ENCODE data around the gene ERMARD.

The ERMARD gene

DNA sequence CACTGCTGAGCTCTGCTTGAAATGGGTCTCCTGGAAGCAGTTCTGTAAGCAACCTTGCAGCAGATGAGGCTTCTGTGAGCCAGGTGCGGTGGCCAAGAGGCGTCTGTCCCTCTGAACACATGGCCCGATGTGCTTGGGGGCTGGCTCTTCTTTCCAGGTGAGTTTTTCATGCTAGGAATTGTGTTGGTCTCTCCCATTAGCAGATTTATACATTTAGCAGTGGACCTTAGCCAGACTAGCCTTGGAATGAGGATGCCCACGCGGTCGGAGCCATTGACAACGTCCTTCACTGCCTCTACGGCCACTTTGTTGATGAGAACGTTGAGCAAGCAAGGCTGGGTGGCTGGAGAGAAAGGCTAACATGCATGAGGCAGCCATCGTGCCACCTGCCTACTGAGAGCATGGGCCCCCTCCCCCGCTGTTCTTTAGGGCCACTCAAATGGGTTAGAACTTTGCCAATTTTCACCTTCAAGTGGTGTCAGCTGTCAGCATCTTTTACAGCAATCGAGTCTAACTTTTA, 33.5 kb downstream of the ERMARD start:
- H3K9me3 ChIP-seq (ENCODE audit: insufficient read depth, low read depth, low read length), result no peaks in the 10 kb centered on the region
- H3K4me3 ChIP-seq (ENCODE audit: low read length, poor library complexity, severe bottlenecking), result no peak overlapping the region
- H2AFZ ChIP-seq (ENCODE audit: low read length), result no peak overlapping the region
- H3K9me2 ChIP-seq (replicated peaks; ENCODE audit: low read depth, low read length), result no peaks in the 10 kb centered on the region
- TF ChIP-seq EZH2phosphoT487 (IDR thresholded peaks at IDR 0.05; ENCODE audit: borderline replicate concordance), result no peak
- TF ChIP-seq, protein P1, sequence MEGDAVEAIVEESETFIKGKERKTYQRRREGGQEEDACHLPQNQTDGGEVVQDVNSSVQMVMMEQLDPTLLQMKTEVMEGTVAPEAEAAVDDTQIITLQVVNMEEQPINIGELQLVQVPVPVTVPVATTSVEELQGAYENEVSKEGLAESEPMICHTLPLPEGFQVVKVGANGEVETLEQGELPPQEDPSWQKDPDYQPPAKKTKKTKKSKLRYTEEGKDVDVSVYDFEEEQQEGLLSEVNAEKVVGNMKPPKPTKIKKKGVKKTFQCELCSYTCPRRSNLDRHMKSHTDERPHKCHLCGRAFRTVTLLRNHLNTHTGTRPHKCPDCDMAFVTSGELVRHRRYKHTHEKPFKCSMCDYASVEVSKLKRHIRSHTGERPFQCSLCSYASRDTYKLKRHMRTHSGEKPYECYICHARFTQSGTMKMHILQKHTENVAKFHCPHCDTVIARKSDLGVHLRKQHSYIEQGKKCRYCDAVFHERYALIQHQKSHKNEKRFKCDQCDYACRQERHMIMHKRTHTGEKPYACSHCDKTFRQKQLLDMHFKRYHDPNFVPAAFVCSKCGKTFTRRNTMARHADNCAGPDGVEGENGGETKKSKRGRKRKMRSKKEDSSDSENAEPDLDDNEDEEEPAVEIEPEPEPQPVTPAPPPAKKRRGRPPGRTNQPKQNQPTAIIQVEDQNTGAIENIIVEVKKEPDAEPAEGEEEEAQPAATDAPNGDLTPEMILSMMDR (conservative IDR thresholded peaks at IDR 0.05; ENCODE audit: low read length), result no peak
- no peaks in the 10 kb centered on the region for H3K4me1 ChIP-seq (ENCODE audit: insufficient read depth, low read length, poor library complexity, severe bottlenecking)
- no peak overlapping the region for H3K9ac ChIP-seq (ENCODE audit: low read depth, low read length, poor library complexity, severe bottlenecking)
- no peaks in the 10 kb centered on the region for H3K27me3 ChIP-seq (ENCODE audit: insufficient read depth, low read length, poor library complexity, severe bottlenecking)
- H4K20me1 ChIP-seq (ENCODE audit: insufficient read depth, low read length, poor library complexity, severe bottlenecking), result no peaks in the 10 kb centered on the region
- no peaks in the 10 kb centered on the region for H3K79me2 ChIP-seq (ENCODE audit: insufficient read depth, low read length)
- H3F3A ChIP-seq (ENCODE audit: low read depth), result no peaks in the 10 kb centered on the region
- H3K4me2 ChIP-seq (ENCODE audit: low read depth, low read length, poor library complexity, severe bottlenecking), result no peak overlapping the region
- no peaks in the 10 kb centered on the region for H3K36me3 ChIP-seq (ENCODE audit: insufficient read depth, low read length)

GRCh38 chr6:169785566-169785965, 34.1 kb downstream of the ERMARD start:
- H3F3A ChIP-seq (ENCODE audit: low read depth), result no peaks in the 10 kb centered on the region
- no peaks in the 10 kb centered on the region for H4K20me1 ChIP-seq (ENCODE audit: insufficient read depth, low read length, poor library complexity, severe bottlenecking)
- peaks cover 3% of the 10 kb centered on the region for H3K4me1 ChIP-seq (ENCODE audit: insufficient read depth, low read length, poor library complexity, severe bottlenecking)
- no peak overlapping the region for H3K4me2 ChIP-seq (ENCODE audit: low read depth, low read length, poor library complexity, severe bottlenecking)
- H3K79me2 ChIP-seq (ENCODE audit: insufficient read depth, low read length), result no peaks in the 10 kb centered on the region
- no peak overlapping the region for H2AFZ ChIP-seq (ENCODE audit: low read length)
- no peaks in the 10 kb centered on the region for H3K27me3 ChIP-seq (ENCODE audit: insufficient read depth, low read length, poor library complexity, severe bottlenecking)
- no peaks in the 10 kb centered on the region for H3K9me2 ChIP-seq (replicated peaks; ENCODE audit: low read depth, low read length)
- no peak overlapping the region for H3K9ac ChIP-seq (ENCODE audit: low read depth, low read length, poor library complexity, severe bottlenecking)
- H3K9me3 ChIP-seq (ENCODE audit: insufficient read depth, low read depth, low read length), result no peaks in the 10 kb centered on the region
- H3K36me3 ChIP-seq (ENCODE audit: insufficient read depth, low read length), result no peaks in the 10 kb centered on the region
- no peak overlapping the region for H3K4me3 ChIP-seq (ENCODE audit: low read length, poor library complexity, severe bottlenecking)
- TF ChIP-seq, protein P1 (conservative IDR thresholded peaks at IDR 0.05; ENCODE audit: low read length), result no peak
- TF ChIP-seq EZH2phosphoT487 (IDR thresholded peaks at IDR 0.05; ENCODE audit: borderline replicate concordance), result no peak

GRCh38 chr6:169786349-169786748, 34.9 kb downstream of the ERMARD start:
- H3K27me3 ChIP-seq (ENCODE audit: insufficient read depth, low read length, poor library complexity, severe bottlenecking), result no peaks in the 10 kb centered on the region
- peaks cover 7% of the 10 kb centered on the region for H3K4me1 ChIP-seq (ENCODE audit: insufficient read depth, low read length, poor library complexity, severe bottlenecking)
- H3K4me3 ChIP-seq (ENCODE audit: low read length, poor library complexity, severe bottlenecking), result no peak overlapping the region
- no peaks in the 10 kb centered on the region for H3K36me3 ChIP-seq (ENCODE audit: insufficient read depth, low read length)
- H4K20me1 ChIP-seq (ENCODE audit: insufficient read depth, low read length, poor library complexity, severe bottlenecking), result no peaks in the 10 kb centered on the region
- no peaks in the 10 kb centered on the region for H3K79me2 ChIP-seq (ENCODE audit: insufficient read depth, low read length)
- H3K9ac ChIP-seq (ENCODE audit: low read depth, low read length, poor library complexity, severe bottlenecking), result no peak overlapping the region
- no peaks in the 10 kb centered on the region for H3F3A ChIP-seq (ENCODE audit: low read depth)
- no peaks in the 10 kb centered on the region for H3K9me2 ChIP-seq (replicated peaks; ENCODE audit: low read depth, low read length)
- H3K4me2 ChIP-seq (ENCODE audit: low read depth, low read length, poor library complexity, severe bottlenecking), result no peak overlapping the region
- TF ChIP-seq, protein P1 (conservative IDR thresholded peaks at IDR 0.05; ENCODE audit: low read length), result no peak
- no peak for TF ChIP-seq EZH2phosphoT487 (IDR thresholded peaks at IDR 0.05; ENCODE audit: borderline replicate concordance)
- H2AFZ ChIP-seq (ENCODE audit: low read length), result no peak overlapping the region
- H3K9me3 ChIP-seq (ENCODE audit: insufficient read depth, low read depth, low read length), result no peaks in the 10 kb centered on the region
